Left lung (tissue), 10 donors: ENCODE results near the gene LSM10. TPM values are rescaled to one million over a fixed set of nuclear protein-coding genes. Genes with fewer than 3 reads are reported as not detected.

Source experiments
- ATAC-seq: fragments of 200-7000 bp; cut with Tn5 transposase; one replicate; pipeline ENCODE4 v1.9.1; 2020; ENCODE audit warnings: moderate library complexity
- DNase-seq, 4 donors: peaks; one replicate each; pipeline ENCODE4 v3.0.0-alpha.2; 2013 to 2020
- H3K27ac ChIP-seq, 2 donors: fragments of 200-600 bp; sonication (generic) in 1 of 2; one replicate each; pipeline versions ENCODE4 v1.5.0 to v1.8.0; 2020 to 2021
- H3K27me3 ChIP-seq, 2 donors: fragments of 200-600 bp; sonication (generic) in 1 of 2; one replicate each; pipeline versions ENCODE4 v1.5.0 to v1.8.0; 2020 to 2021
- H3K36me3 ChIP-seq, 2 donors: fragments of 200-600 bp; sonication (generic) in 1 of 2; one replicate each; pipeline versions ENCODE4 v1.5.0 to v1.8.0; 2020 to 2021
- H3K4me1 ChIP-seq, 2 donors: fragments of 200-600 bp; one replicate each; pipeline ENCODE4 v1.8.0; 2021
- H3K4me3 ChIP-seq, 2 donors: fragments of 200-600 bp; sonication (generic) in 1 of 2; one replicate each; pipeline versions ENCODE4 v1.5.0 to v1.8.0; 2020 to 2021; ENCODE audit warnings: mild to moderate bottlenecking in 1 of 2
- H3K9me3 ChIP-seq, 2 donors: fragments of 200-600 bp; sonication (generic) in 1 of 2; one replicate each; pipeline versions ENCODE4 v1.5.0 to v1.8.0; 2020 to 2021
- CTCF ChIP-seq, 2 donors: fragments of 200-600 bp; sonication (generic) in 1 of 2; IDR thresholded peaks; one replicate each; pipeline versions ENCODE4 v1.5.0 to v1.8.0; 2021; ENCODE audit warnings: antibody characterized with exemption in 2 of 2
- intact Hi-C, 2 donors: fragments of 100-400 bp; cut with DNase I; formaldehyde crosslinking; loops; one replicate each; pipeline versions ENCODE4 v1.11.2 to v1.14.2; 2022
- polyA plus RNA-seq, 6 donors: library from polyadenylated mRNA; unstranded; fragments of 120-200 nt; gene quantifications; one replicate each; pipeline ENCODE4 v1.2.1, GENCODE V29; 2013; ENCODE audit not compliant: insufficient read length in 6 of 6
- total RNA-seq, 2 donors: library from RNA; stranded (reverse); fragmentation: NEBNext Ultra II Directional; extraction: Animal tissue kit (Norgen Biotek cat#: 25700); gene quantifications; one replicate each; pipeline ENCODE4 v1.2.1, GENCODE V29; 2021
- donor health status: DM: no; HTN: yes; CAD: no.
- donor health status: DM: no; HTN: no; CAD: no.

The LSM10 gene
- total and polyA plus RNA-seq, 8 donors: 13.5 to 41.4 (median 18.4) TPM

DNA sequence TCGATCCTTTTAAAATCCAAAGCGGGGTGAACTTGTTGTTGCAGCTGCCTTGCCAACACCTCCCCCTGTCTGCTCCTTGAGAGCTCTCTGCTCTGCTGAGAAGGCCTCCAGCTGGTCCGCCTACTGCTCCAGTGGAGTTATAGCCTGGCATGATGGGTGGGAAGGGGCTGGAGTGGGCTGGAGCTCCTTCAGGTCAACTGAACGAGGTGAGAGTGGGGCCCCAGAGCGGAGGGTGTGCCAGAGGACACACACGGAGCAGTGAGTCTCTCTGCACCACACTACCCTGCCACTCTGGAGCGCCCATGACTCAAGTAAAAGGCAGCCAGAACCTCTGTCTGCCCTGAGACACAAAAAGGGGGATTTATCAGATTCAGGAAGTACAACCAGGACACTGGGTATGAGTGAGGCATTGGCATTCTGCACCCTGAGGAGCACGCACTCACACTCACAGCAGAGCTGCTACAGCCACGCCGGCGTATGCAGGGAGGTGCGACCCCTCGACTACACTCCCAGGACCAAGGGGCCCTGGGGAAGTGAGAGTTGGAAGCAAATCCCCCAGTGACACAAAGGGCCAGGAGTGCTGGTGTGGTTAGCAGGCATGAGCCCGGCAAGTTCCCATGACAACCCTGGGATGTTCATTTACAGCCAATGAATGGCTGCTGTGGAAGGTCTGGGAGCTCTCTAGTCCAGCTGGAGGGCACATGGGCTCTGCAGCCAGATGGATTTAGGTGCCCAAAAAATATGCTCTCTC lies 46.3 kb downstream of the LSM10 start:
- H3K9me3 ChIP-seq: no peaks in the 10 kb centered on the region
- no peak for TF ChIP-seq CTCF (IDR thresholded peaks at IDR 0.05)
- intact Hi-C loops: no loop called here
- ATAC-seq (peak; percentile 71), DNase-seq (peak in 2 of 4 donors; percentile 55 to 68)
- H3K36me3 ChIP-seq: peaks cover 0 to 88% of the 10 kb centered on the region in 2 donors
- H3K4me3 ChIP-seq: no peak overlapping the region
- no peaks in the 10 kb centered on the region for H3K27me3 ChIP-seq
- peak overlapping the region; percentile 75 to 76 for H3K27ac ChIP-seq
- peaks cover 22 to 43% of the 10 kb centered on the region in 2 donors for H3K4me1 ChIP-seq

DNA sequence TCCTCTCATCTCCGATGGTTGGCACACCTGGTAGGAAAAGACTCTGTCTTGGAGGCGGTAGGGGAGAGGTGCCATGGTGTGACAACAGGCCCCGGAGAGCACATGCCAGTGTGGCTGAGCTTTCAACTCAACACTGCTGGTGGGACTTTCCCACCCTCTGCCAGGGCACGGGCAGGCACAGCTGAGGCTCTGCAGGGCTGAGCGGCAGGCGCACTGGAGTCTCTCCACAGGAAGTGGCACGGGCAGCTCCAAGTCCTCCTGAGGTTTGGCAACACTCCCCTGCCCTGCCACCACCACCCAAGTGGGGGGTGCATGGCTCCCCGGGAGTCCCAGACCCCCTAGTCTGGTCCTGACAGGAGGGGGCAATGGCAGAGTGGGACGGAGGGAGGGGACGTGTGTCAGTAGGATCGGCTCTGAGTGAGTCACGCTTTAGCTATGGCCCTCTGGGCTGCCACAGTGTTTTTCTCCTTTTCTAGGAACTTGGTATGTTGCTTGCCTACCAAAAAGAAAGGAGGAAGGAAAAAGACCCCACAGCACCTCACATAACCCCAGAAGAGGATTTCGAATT lies 47.0 kb downstream of the LSM10 start:
- peaks cover 0 to 88% of the 10 kb centered on the region in 2 donors for H3K36me3 ChIP-seq
- H3K4me3 ChIP-seq: no peak overlapping the region
- peak in 2 of 4 donors; percentile 64 to 86 for DNase-seq
- no peaks in the 10 kb centered on the region for H3K9me3 ChIP-seq
- ATAC-seq: peak; percentile 85
- H3K4me1 ChIP-seq: peaks cover 22 to 43% of the 10 kb centered on the region in 2 donors
- no peak for TF ChIP-seq CTCF (IDR thresholded peaks at IDR 0.05)
- peak overlapping the region; percentile 75 to 76 for H3K27ac ChIP-seq
- H3K27me3 ChIP-seq: no peaks in the 10 kb centered on the region
- intact Hi-C loops: no loop called here

DNA sequence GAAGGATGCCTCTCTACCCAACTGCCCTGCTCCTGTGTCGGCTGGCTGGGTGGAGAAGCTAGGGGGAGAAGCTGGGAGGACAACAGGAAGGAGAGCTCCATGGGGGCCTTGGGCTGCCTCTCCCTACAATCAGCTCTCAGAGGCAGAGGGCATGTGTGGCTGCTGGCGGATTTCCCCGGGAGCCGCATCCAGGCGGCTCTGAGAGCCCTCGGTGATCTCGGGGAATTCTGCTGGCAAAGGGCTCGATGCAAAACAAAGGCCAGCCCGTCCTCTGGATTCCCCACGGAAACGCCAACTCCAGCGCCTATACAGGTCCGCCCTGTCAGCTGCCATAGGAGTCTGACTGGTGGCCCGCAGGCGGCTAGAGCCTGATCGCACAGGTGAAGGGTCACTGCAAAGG lies 47.9 kb downstream of the LSM10 start:
- no peaks in the 10 kb centered on the region for H3K9me3 ChIP-seq
- TF ChIP-seq CTCF (IDR thresholded peaks at IDR 0.05): no peak
- H3K27ac ChIP-seq: peak overlapping the region; percentile 75 to 76
- intact Hi-C loops: no loop called here
- no peaks in the 10 kb centered on the region for H3K27me3 ChIP-seq
- H3K36me3 ChIP-seq: peaks cover 0 to 88% of the 10 kb centered on the region in 2 donors
- H3K4me1 ChIP-seq: peaks cover 22 to 43% of the 10 kb centered on the region in 2 donors
- ATAC-seq (no peak), DNase-seq (no peak)
- H3K4me3 ChIP-seq: no peak overlapping the region

GRCh38 chr1:36349241-36349671 lies 48.5 kb downstream of the LSM10 start:
- no peak overlapping the region for H3K4me3 ChIP-seq
- no peak for TF ChIP-seq CTCF (IDR thresholded peaks at IDR 0.05)
- peaks cover 0 to 88% of the 10 kb centered on the region in 2 donors for H3K36me3 ChIP-seq
- peaks cover 22 to 48% of the 10 kb centered on the region in 2 donors for H3K4me1 ChIP-seq
- no peaks in the 10 kb centered on the region for H3K9me3 ChIP-seq
- intact Hi-C loops: no loop called here
- ATAC-seq (no peak), DNase-seq (no peak)
- no peaks in the 10 kb centered on the region for H3K27me3 ChIP-seq
- H3K27ac ChIP-seq: peak overlapping the region in 1 of 2 donors; percentile 76

DNA sequence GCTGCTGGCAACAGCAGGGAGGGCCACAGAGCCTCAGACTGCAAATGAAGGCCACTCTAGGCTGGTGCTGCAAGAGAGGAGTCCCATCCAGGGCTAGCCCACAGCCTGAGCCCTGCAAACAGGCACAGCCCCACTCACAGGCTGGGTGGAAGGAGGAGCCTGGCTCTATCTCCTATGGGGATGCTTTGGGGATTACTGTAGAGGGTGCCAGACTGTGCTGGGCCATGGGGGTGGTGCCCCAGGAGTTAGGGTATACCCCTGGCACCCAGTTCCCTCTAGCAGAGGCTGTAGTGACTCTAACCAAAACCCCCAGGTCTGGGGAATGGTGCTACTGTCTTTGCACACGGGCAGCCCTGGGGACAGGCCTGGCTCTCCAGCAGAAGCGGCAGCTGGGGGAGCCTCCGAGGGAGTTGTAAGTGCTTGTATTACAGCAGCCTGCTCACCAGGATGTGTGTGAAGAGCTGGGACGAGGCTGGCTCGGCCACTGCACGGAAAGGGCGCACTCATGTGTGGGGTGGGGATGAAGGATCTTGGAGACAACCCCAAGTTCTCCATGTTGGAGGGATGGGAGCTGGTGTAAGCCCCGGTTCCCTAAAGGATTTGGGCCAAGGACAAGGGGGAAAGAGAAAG lies 50.9 kb downstream of the LSM10 start:
- TF ChIP-seq CTCF (IDR thresholded peaks at IDR 0.05): no peak
- intact Hi-C loops: no loop called here
- Histone ChIP-seq H3K36me3 (peaks cover 0 to 88% of the 10 kb centered on the region in 2 donors), H3K27me3 (no peaks in the 10 kb centered on the region), H3K27ac (no peak overlapping the region), H3K4me3 (no peak overlapping the region), H3K9me3 (no peaks in the 10 kb centered on the region), H3K4me1 (peaks cover 19 to 56% of the 10 kb centered on the region in 2 donors)
- DNase-seq: no peak
- no peak for ATAC-seq
